GM12864 (cell line): ENCODE data around the gene FARSB.
"Not testable (repeated sequence)": the region's sequence is repeated elsewhere in the genome, so short reads cannot be mapped to it uniquely, and the experiment has no call there.

Experiments used
- DNase-seq: peaks from one replicate; pipeline ENCODE4 v3.0.0-alpha.2; 2011; ENCODE audit warnings: low read depth
- H3K4me3 ChIP-seq: 2 replicates; pipeline ENCODE4 v1.5.1; 2011; ENCODE audit warnings: mild to moderate bottlenecking, low read depth, low read length, control low read depth
- CTCF ChIP-seq: IDR thresholded peaks from 2 replicates; pipeline ENCODE4 v1.5.1; 2011; ENCODE audit warnings: low read depth, mild to moderate bottlenecking, moderate library complexity, low read length, control low read depth, inconsistent platforms; ENCODE audit errors: missing control alignments

The FARSB gene

GRCh38 chr2:222655787-222656525, at the start of gene FARSB:
FARSB (minus strand) TSS chr2:222656092; CDS start chr2:222656073, 19 bp downstream.
- H3K4me3 ChIP-seq = peak within 1 kb of the TSS; percentile 66
- TF ChIP-seq CTCF = no peak
- peak; percentile 91 for DNase-seq

- TF ChIP-seq CTCF = no peak
- DNase-seq = no peak
- H3K4me3 ChIP-seq = no peak overlapping the region
Observed at GRCh38 chr2:222703886-222704285, 48.0 kb upstream of the FARSB start.

GRCh38 chr2:222703091-222703490, 47.2 kb upstream of the FARSB start:
- H3K4me3 ChIP-seq = no peak overlapping the region
- TF ChIP-seq CTCF = no peak
- DNase-seq = no peak

GRCh38 chr2:222701721-222702131, 45.8 kb upstream of the FARSB start:
- DNase-seq = no peak
- TF ChIP-seq CTCF = no peak
- H3K4me3 ChIP-seq = no peak overlapping the region

GRCh38 chr2:222701233-222701632, 45.3 kb upstream of the FARSB start:
- no peak for DNase-seq
- TF ChIP-seq CTCF = no peak
- H3K4me3 ChIP-seq = no peak overlapping the region

- no peak for DNase-seq
- no peak for TF ChIP-seq CTCF
- H3K4me3 ChIP-seq = no peak overlapping the region
Observed at GRCh38 chr2:222698276-222698675, 42.4 kb upstream of the FARSB start.

- no peak for DNase-seq
- peak; percentile 34 for TF ChIP-seq CTCF
- no peak overlapping the region for H3K4me3 ChIP-seq
Observed at GRCh38 chr2:222693837-222694236, 37.9 kb upstream of the FARSB start.

GRCh38 chr2:222693413-222693812, 37.5 kb upstream of the FARSB start:
- not testable (repeated sequence) for DNase-seq

More at GRCh38 chr2:222693413-222693812, 37.5 kb upstream of the FARSB start:
- H3K4me3 ChIP-seq = not testable (repeated sequence)
